Measurements from ENCODE around the gene ZMIZ2.
"Not testable (repeated sequence)": the region's sequence is repeated elsewhere in the genome, so short reads cannot be mapped to it uniquely, and the experiment has no call there.

ZMIZ2 gene

GRCh38 chr7:44759246-44759645 is 10.6 kb downstream of the ZMIZ2 start:
- no peak for DNase-seq

GRCh38 chr7:44760034-44760580 is 11.5 kb downstream of the ZMIZ2 start:
- no peak for DNase-seq

- no peak for DNase-seq
Measured at GRCh38 chr7:44761207-44762161, 12.8 kb downstream of the ZMIZ2 start.

- no peak for DNase-seq
Measured at GRCh38 chr7:44762300-44762699, 13.7 kb downstream of the ZMIZ2 start.

GRCh38 chr7:44762726-44763522 is 14.3 kb downstream of the ZMIZ2 start:
- DNase-seq: no peak

GRCh38 chr7:44764081-44764480 is 15.4 kb downstream of the ZMIZ2 start:
- no peak for DNase-seq

GRCh38 chr7:44764665-44765578 is 16.3 kb downstream of the ZMIZ2 start:
- no peak for DNase-seq

GRCh38 chr7:44765579-44766415 is 17.1 kb downstream of the ZMIZ2 start:
- DNase-seq: no peak

- no peak for DNase-seq
Measured at GRCh38 chr7:44766416-44766801, 17.8 kb downstream of the ZMIZ2 start.

GRCh38 chr7:44767134-44767911 is 18.7 kb downstream of the ZMIZ2 start:
- no peak for DNase-seq

- DNase-seq: no peak
Measured at GRCh38 chr7:44767912-44768627, 19.4 kb downstream of the ZMIZ2 start.

- DNase-seq: no peak
Measured at GRCh38 chr7:44768628-44769371, 20.2 kb downstream of the ZMIZ2 start.

GRCh38 chr7:44769376-44769775 is 20.7 kb downstream of the ZMIZ2 start:
- DNase-seq: no peak

- DNase-seq: no peak
Measured at GRCh38 chr7:44769776-44770294, 21.2 kb downstream of the ZMIZ2 start.

- no peak for DNase-seq
Measured at GRCh38 chr7:44771358-44771757, 22.7 kb downstream of the ZMIZ2 start.

GRCh38 chr7:44772440-44772839 is 23.8 kb downstream of the ZMIZ2 start:
- no peak for DNase-seq

- DNase-seq: no peak
Measured at GRCh38 chr7:44772867-44773266, 24.2 kb downstream of the ZMIZ2 start.

GRCh38 chr7:44774486-44774885 is 25.8 kb downstream of the ZMIZ2 start:
- not testable (repeated sequence) for DNase-seq
